Adipose tissue (tissue), 3 donors: ENCODE data around the gene BMF. TPM values are rescaled to one million over a fixed set of nuclear protein-coding genes. Genes with fewer than 3 reads are reported as not detected.

Experiments used
- H3K27ac ChIP-seq: one replicate; pipeline ENCODE4 v1.5.1; 2013; ENCODE audit warnings: low read depth, low read length
- WGBS, 3 donors: extraction: QIAGEN DNeasy Blood & Tissue Kit; methylation state at CpG; one replicate each; pipeline ENCODE4 v1.1.7; 2013; 5-methylcytosine and 5-hydroxymethylcytosine counted together
- polyA plus RNA-seq, 3 donors: library from polyadenylated mRNA; stranded (reverse); fragments of 200-250 nt; gene quantifications; one replicate each; pipeline ENCODE4 v1.2.3, GENCODE V29; 2013
- donor health status: healthy with polysubstance abuse.
- donor health status: Bipolar disorder and iron deficiency.
- donor health status: healthy.

Gene BMF
- polyA plus RNA-seq, 3 donors = 1.9 to 7.3 (median 3.5) TPM

- WGBS, 3 donors = 35 to 57% (median 54%) methylated on average over 8 of the region's 8 CpGs
- no peak overlapping the region for H3K27ac ChIP-seq
Measured at GRCh38 chr15:40106203-40107161, 2.2 kb downstream of the BMF start.

- no peak overlapping the region for H3K27ac ChIP-seq
- 74 to 77% (median 74%) methylated on average over 8 to 9 of the region's 9 CpGs for WGBS, 3 donors
Measured at GRCh38 chr15:40105517-40106202, 3.0 kb downstream of the BMF start.

GRCh38 chr15:40104865-40105516, 3.7 kb downstream of the BMF start:
- no peak overlapping the region for H3K27ac ChIP-seq
- WGBS, 3 donors = 5 to 8% (median 5%) methylated on average over 15 to 16 of the region's 16 CpGs

DNA sequence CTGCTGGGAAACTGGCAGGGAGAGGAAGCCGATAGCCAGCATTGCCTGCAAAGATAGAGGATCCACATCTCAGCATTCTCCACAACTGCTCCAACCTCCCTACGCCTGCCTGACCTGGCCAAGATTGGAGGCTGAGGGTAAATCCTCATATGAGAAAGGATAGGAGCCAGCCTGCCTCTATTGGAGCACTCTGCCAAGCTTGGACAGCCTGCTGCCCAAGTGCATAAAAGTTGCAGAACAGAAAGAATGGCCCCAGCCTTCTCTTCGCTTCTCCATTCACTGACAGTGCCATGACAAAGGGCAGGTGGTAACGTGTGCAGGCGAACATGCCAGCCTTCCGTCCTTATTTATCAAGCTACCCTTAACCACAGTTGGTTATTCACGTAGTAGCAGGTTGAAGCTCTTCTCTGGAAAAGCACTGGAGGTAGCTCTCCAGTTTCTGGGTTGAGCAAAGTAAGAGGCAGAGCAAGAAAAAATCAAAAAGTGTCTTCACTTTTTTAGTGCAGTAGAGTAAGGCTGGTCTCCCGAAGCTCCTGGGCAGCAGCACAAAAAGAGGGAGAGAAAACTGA, 4.3 kb downstream of the BMF start:
- H3K27ac ChIP-seq = no peak overlapping the region
- 43 to 64% (median 59%) methylated on average over 8 of the region's 8 CpGs for WGBS, 3 donors

- WGBS, 3 donors = 66 to 78% (median 72%) methylated on average over 7 of the region's 7 CpGs
- no peak overlapping the region for H3K27ac ChIP-seq
Measured at GRCh38 chr15:40103864-40104271, 4.8 kb downstream of the BMF start.

DNA sequence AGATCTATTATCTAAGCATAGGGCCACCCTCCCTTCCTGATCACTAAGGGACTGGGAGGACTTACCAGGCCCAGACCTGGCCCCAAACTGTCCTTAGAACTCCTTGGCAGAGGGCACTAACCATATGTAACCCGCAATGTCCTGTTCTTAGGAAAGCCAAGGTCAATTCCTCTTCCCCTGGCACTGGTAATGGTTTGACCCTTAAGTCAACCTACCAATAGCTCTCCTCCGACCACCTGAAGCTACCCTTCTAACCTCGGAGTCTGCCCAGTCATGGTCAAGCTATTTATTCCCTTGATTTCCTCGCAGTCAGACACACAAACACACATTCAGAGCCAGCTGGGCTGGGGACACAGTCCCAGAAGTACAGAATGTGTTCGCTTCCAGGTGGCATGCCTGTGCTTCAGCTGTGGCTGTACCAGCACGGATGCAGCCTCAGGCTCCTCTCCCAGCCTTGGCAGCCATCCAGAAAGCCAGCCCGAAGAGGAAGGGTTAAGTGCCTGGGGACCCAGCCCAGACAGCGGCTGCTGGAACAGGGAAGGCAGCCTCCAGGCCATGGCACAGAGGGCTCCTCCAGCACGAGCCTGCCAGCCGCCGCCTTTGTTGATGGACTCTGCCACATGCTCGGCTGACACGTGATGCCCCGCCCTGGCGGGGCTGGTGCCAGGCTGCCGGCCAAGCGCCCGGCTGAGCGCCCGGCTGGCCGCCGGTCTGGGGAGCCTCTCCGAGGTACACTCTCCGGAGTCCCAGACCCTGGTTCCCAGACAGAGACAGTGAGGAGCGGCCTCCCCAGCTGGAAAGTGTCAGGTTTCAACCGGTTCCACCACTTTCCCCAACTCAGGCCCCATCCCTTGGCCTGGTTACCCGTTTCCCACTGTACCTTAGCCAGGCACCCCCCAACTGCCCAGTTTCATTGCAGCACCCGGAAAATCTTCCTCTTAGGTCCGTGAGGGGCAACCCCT, 5.5 kb downstream of the BMF start:
- peak overlapping the region; percentile 7 for H3K27ac ChIP-seq
- WGBS, 3 donors = 8 to 38% (median 31%) methylated on average over 28 to 29 of the region's 29 CpGs

DNA sequence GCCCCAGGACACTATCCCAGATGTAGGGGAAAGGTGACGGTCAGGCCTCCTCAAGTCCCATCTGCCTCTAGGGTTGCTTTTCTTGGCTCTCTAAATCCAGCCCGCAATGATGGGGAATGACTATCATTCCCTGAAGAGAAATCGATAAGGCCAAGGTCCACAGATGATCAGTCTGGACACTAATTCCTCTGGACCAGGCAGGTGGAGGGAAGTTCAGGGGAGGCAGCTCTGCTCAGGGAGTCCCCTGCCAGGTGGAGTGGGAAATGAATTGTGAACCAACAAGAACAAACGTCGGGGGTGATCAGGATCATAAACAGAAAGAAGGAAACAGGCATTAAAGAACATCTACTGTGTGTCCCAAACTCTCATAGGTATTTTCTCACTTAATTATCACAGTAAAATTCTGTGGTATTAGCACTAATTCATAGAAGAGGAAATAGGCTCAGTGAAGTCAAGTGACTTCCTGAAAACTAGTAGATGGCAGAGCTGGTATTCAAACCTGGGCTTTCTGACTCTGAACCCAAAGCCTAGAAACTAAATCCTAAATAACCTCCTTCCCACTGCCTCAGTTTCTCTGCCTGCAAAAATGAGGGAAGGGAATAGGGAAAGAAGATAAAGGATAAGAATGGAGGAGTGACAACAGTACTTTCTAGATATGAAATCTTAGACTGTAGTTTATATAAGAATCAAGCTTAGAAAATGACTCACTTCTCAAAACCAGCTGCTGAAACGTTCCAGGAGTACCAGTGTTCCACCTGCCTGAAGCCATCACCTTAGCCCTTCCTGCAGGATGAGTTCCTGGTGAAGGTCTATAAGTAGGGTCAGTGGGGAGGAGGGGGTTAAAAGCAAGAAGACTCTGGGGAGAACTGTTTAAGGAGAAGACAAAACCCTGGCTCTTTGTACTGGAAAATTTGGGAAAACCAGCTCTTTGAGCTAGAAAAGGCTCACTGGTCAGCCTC, 7.5 kb downstream of the BMF start:
- no peak overlapping the region for H3K27ac ChIP-seq
- 42 to 64% (median 60%) methylated on average over 6 of the region's 6 CpGs for WGBS, 3 donors

- no peak overlapping the region for H3K27ac ChIP-seq
- WGBS, 3 donors = 43 to 81% (median 78%) methylated on average over 13 of the region's 13 CpGs
Measured at GRCh38 chr15:40100123-40100946, 8.3 kb downstream of the BMF start.

- 10 to 18% (median 16%) methylated on average over 12 of the region's 12 CpGs for WGBS, 3 donors
- H3K27ac ChIP-seq = no peak overlapping the region
Measured at GRCh38 chr15:40098489-40099261, 10.0 kb downstream of the BMF start.

- WGBS, 3 donors = 21 to 39% (median 21%) methylated on average over 10 of the region's 10 CpGs
- no peak overlapping the region for H3K27ac ChIP-seq
Measured at GRCh38 chr15:40097968-40098476, 10.7 kb downstream of the BMF start.

DNA sequence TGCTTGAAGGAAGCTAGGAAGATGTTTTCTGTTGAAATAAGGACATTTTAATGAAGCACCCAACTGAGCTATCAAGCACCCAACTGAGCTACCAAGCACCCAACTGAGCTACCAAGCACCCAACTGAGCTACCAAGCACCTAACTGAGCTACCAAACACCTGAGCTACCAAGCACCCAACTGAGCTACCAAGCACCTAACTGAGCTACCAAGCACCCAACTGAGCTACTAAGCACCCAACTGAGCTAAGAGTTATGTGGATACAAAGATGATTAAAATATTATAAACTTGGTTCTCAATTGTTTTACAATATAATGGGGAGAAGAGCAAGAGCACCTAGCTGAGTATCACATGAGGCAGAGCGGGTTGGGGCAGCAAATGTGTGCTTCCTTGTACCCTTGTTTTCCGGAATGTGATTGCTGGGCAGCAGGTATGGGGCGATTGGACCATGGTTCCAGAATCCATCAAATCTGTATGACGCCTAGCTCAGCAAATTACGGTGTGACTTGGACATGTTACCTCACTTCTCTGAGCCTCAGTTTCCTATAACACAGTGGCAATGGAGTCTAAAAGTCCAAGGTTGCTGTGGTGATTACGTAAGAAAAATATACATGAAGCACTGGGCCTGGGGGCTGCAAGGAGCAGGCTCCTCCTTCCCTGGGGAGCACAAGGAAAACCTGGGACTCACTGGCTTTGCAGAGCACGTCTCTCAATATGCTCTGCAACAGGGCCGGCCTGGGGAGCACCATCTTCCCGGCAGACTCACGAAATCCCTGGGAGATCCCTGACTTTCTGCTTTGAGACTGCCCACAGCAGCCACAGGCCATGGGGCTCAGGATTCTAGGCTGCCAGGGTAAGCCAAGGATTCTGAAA, 11.3 kb downstream of the BMF start:
- 67 to 71% (median 68%) methylated on average over 10 of the region's 10 CpGs for WGBS, 3 donors
- no peak overlapping the region for H3K27ac ChIP-seq

GRCh38 chr15:40096094-40096891, 12.4 kb downstream of the BMF start:
- 64 to 72% (median 66%) methylated on average over 8 of the region's 8 CpGs for WGBS, 3 donors
- no peak overlapping the region for H3K27ac ChIP-seq

- no peak overlapping the region for H3K27ac ChIP-seq
- WGBS, 3 donors = 59 to 71% (median 68%) methylated on average over 8 to 9 of the region's 9 CpGs
Measured at GRCh38 chr15:40095371-40096093, 13.1 kb downstream of the BMF start.
